Stomach (tissue), 9 donors: ENCODE measurements around the gene APOL2. TPM values are rescaled to one million over a fixed set of nuclear protein-coding genes. Genes with fewer than 3 reads are reported as not detected.

Experiments used
- DNase-seq, 2 donors: peaks; one replicate each; pipeline versions ENCODE4 v3.0.0 to v3.0.0-alpha.2; 2013 to 2019
- H3K27ac ChIP-seq, 5 donors: fragments of 200-600 bp in 4 of 5; sonication (generic) in 4 of 5; one replicate each; pipeline ENCODE4 v1.5.1; 2013 to 2019; ENCODE audit warnings: mild to moderate bottlenecking in 1 of 5, moderate library complexity in 1 of 5
- H3K27me3 ChIP-seq, 3 donors: fragments of 200-600 bp; sonication (generic); one replicate each; pipeline ENCODE4 v1.5.1; 2017 to 2019; ENCODE audit warnings: mixed run types in 1 of 3
- H3K36me3 ChIP-seq, 4 donors: fragments of 200-600 bp; sonication (generic); 1 replicate in 3 of 4; 2 replicates in 1 of 4; pipeline ENCODE4 v1.5.1; 2016 to 2019
- H3K4me1 ChIP-seq, 4 donors: fragments of 200-600 bp; sonication (generic); one replicate each; pipeline ENCODE4 v1.5.1; 2016 to 2019
- H3K4me3 ChIP-seq, 4 donors: fragments of 200-600 bp; sonication (generic) in 3 of 4; one replicate each; pipeline ENCODE4 v1.5.1; 2016 to 2019; ENCODE audit warnings: mild to moderate bottlenecking in 1 of 4
- H3K9me3 ChIP-seq, 4 donors: fragments of 200-600 bp; sonication (generic); one replicate each; pipeline ENCODE4 v1.5.1; 2016 to 2019
- CTCF ChIP-seq, 7 experiments: fragments of 450-650 bp in 4 of 7; fragments of 200-600 bp in 3 of 7; sonication (generic) in 3 of 7; IDR thresholded peaks; one replicate each; pipeline ENCODE4 v1.5.1; 2016 to 2019; ENCODE audit warnings: antibody characterized with exemption in 7 of 7, control low read depth in 2 of 7, mild to moderate bottlenecking in 1 of 7
- EP300 ChIP-seq: sonication (generic); formaldehyde crosslinking; IDR thresholded peaks from one replicate; pipeline ENCODE4 v1.6.1; 2017; ENCODE audit warnings: antibody characterized with exemption
- POLR2A ChIP-seq, 4 donors: fragments of 450-650 bp; IDR thresholded peaks; one replicate each; pipeline ENCODE4 v1.6.1; 2016; ENCODE audit warnings: antibody characterized with exemption in 4 of 4, control low read depth in 2 of 4, mild to moderate bottlenecking in 1 of 4, moderate library complexity in 1 of 4
- POLR2AphosphoS5 ChIP-seq, 3 donors: sonication (generic); formaldehyde crosslinking; IDR thresholded peaks; one replicate each; pipeline ENCODE4 v1.6.1; 2016; ENCODE audit warnings: antibody characterized with exemption in 3 of 3
- WGBS, 5 donors: extraction: QIAGEN DNeasy Blood & Tissue Kit in 3 of 5; methylation state at CpG; one replicate each; pipeline versions ENCODE4 v1.1.5 to v1.1.7; 2013 to 2018; 5-methylcytosine and 5-hydroxymethylcytosine counted together
- intact Hi-C: fragments of 100-400 bp; cut with DNase I; formaldehyde crosslinking; loops from one replicate; pipeline ENCODE4 v1.15.1; 2023; ENCODE audit warnings: low total_unique reads
- polyA plus RNA-seq, 3 donors: library from polyadenylated mRNA; stranded (reverse); fragments of 200-250 nt; gene quantifications; one replicate each; pipeline ENCODE4 v1.2.3, GENCODE V29; 2013
- total RNA-seq, 5 donors: library from RNA; depleted of rRNA; stranded (reverse); fragments of >200 nt; gene quantifications; one replicate each; pipeline versions ENCODE4 v1.1.0 to v1.2.3, GENCODE V29; 2014 to 2016
- donor health status: healthy with polysubstance abuse.
- donor health status: Bipolar disorder and iron deficiency.
- donor health status: healthy.

The APOL2 gene
- total and polyA plus RNA-seq, 8 donors: 11.6 to 101 (median 35.5) TPM

- WGBS, 5 donors: 45 to 85% (median 70%) methylated on average over 5 of the region's 5 CpGs
- Histone ChIP-seq H3K9me3 (no peaks in the 10 kb centered on the region), H3K27ac (no peak overlapping the region), H3K27me3 (no peaks in the 10 kb centered on the region), H3K4me1 (peaks cover 13 to 32% (median 19%) of the 10 kb centered on the region in 4 donors), H3K36me3 (no peaks in the 10 kb centered on the region), H3K4me3 (no peak overlapping the region)
- DNase-seq: no peak
- no peak for TF ChIP-seq POLR2A (IDR thresholded peaks at IDR 0.05)
- no peak for TF ChIP-seq POLR2AphosphoS5 (IDR thresholded peaks at IDR 0.05)
- no peak for TF ChIP-seq EP300
- no peak for TF ChIP-seq CTCF (IDR thresholded peaks at IDR 0.05)
- intact Hi-C loops: no loop called here
These were observed 8.6 kb upstream of the APOL2 start for GRCh38 chr22:36247955-36248354.

- Histone ChIP-seq H3K4me3 (no peak overlapping the region), H3K9me3 (no peaks in the 10 kb centered on the region), H3K4me1 (peaks cover 7 to 20% (median 11%) of the 10 kb centered on the region in 4 donors), H3K27me3 (no peaks in the 10 kb centered on the region), H3K36me3 (no peaks in the 10 kb centered on the region), H3K27ac (no peak overlapping the region)
- 67 to 79% (median 73%) methylated on average over 3 of the region's 3 CpGs for WGBS, 5 donors
- DNase-seq: no peak
- intact Hi-C loops: no loop called here
- TF ChIP-seq CTCF (IDR thresholded peaks at IDR 0.05) (no peak), POLR2A (IDR thresholded peaks at IDR 0.05) (no peak), EP300 (no peak), POLR2AphosphoS5 (IDR thresholded peaks at IDR 0.05) (no peak)
These were observed 7.4 kb upstream of the APOL2 start for GRCh38 chr22:36246718-36247117.

GRCh38 chr22:36245805-36246356 lies 6.6 kb upstream of the APOL2 start:
- WGBS, 5 donors: 63 to 90% (median 67%) methylated on average over 4 of the region's 4 CpGs

More at GRCh38 chr22:36245805-36246356, 6.6 kb upstream of the APOL2 start:
- Histone ChIP-seq H3K27me3 (no peaks in the 10 kb centered on the region), H3K36me3 (no peaks in the 10 kb centered on the region), H3K27ac (no peak overlapping the region), H3K9me3 (no peaks in the 10 kb centered on the region), H3K4me3 (no peak overlapping the region), H3K4me1 (peaks cover 7 to 19% (median 11%) of the 10 kb centered on the region in 4 donors)
- no peak for TF ChIP-seq EP300
- TF ChIP-seq POLR2A (IDR thresholded peaks at IDR 0.05): no peak
- no peak for TF ChIP-seq CTCF (IDR thresholded peaks at IDR 0.05)
- TF ChIP-seq POLR2AphosphoS5 (IDR thresholded peaks at IDR 0.05): no peak
- DNase-seq: no peak
- intact Hi-C loops: no loop called here
